ENCODE results near the gene SPIRE1. TPM values are rescaled to one million over a fixed set of nuclear protein-coding genes. Genes with fewer than 3 reads are reported as not detected.

The SPIRE1 gene
- total RNA-seq, 2 experiments from 2014 or later, result 0.99 to 1.4 TPM

GRCh38 chr18:12431561-12431960 is 226.3 kb downstream of the SPIRE1 start:
- intact Hi-C loops (cut with DNase I, micrococcal nuclease), result no loop called here

GRCh38 chr18:12430137-12430990 is 227.5 kb downstream of the SPIRE1 start:
- Histone ChIP-seq H3K4me1 (ENCODE audit: insufficient read depth, low read length) (no peaks in the 10 kb centered on the region), H3K36me3 (ENCODE audit: insufficient read depth, low read length) (no peaks in the 10 kb centered on the region), H3K4me3 (ENCODE audit: low read length) (no peak overlapping the region), H3K27ac (ENCODE audit: low read depth in 1 of 2, low read length in 2 of 2) (no peak overlapping the region), H3K27me3 (ENCODE audit: control insufficient read depth in 1 of 2, insufficient read depth in 2 of 2, low read length in 2 of 2) (no peaks in the 10 kb centered on the region), H3K9me3 (ENCODE audit: control insufficient read depth in 1 of 2, insufficient read depth in 1 of 2, low read length in 2 of 2) (peaks cover 0 to 8% of the 10 kb centered on the region in 2 experiments)
- Mint-ChIP-seq H3K27me3 (no peaks in the 10 kb centered on the region), H3K9me3 (no peaks in the 10 kb centered on the region), H3K27ac (no peak overlapping the region), H3K36me3 (ENCODE audit: low read depth) (no peaks in the 10 kb centered on the region), H3K4me3 (no peak overlapping the region), H3K4me1 (ENCODE audit: low read depth) (no peaks in the 10 kb centered on the region)
- TF ChIP-seq CTCF (IDR thresholded peaks at IDR 0.05), result no peak
- no peak for DNase-seq
- ChIA-PET POLR2A (no interaction called here), CTCF (no interaction called here)
- ATAC-seq (ENCODE audit: poor library complexity), result no peak
- intact Hi-C loops (cut with DNase I, micrococcal nuclease), result no loop called here

More at GRCh38 chr18:12431561-12431960, 226.3 kb downstream of the SPIRE1 start:
- peaks cover 0 to 8% of the 10 kb centered on the region in 2 experiments for H3K9me3 ChIP-seq (ENCODE audit: control insufficient read depth in 1 of 2, insufficient read depth in 1 of 2, low read length in 2 of 2)
- Mint-ChIP-seq H3K4me3 (no peak overlapping the region), H3K4me1 (ENCODE audit: low read depth) (no peaks in the 10 kb centered on the region), H3K9me3 (no peaks in the 10 kb centered on the region), H3K36me3 (ENCODE audit: low read depth) (no peaks in the 10 kb centered on the region), H3K27me3 (no peaks in the 10 kb centered on the region), H3K27ac (no peak overlapping the region)
- no peaks in the 10 kb centered on the region for H3K36me3 ChIP-seq (ENCODE audit: insufficient read depth, low read length)
- ChIA-PET POLR2A (no interaction called here), CTCF (no interaction called here)
- no peak overlapping the region for H3K27ac ChIP-seq (ENCODE audit: low read depth in 1 of 2, low read length in 2 of 2)
- no peaks in the 10 kb centered on the region for H3K27me3 ChIP-seq (ENCODE audit: control insufficient read depth in 1 of 2, insufficient read depth in 2 of 2, low read length in 2 of 2)
- no peak for TF ChIP-seq CTCF (IDR thresholded peaks at IDR 0.05)
- no peaks in the 10 kb centered on the region for H3K4me1 ChIP-seq (ENCODE audit: insufficient read depth, low read length)
- no peak for DNase-seq
- ATAC-seq (ENCODE audit: poor library complexity), result no peak
- H3K4me3 ChIP-seq (ENCODE audit: low read length), result no peak overlapping the region

- intact Hi-C loops (cut with DNase I, micrococcal nuclease), result no loop called here
- no peaks in the 10 kb centered on the region for H3K4me1 ChIP-seq (ENCODE audit: insufficient read depth, low read length)
- no peaks in the 10 kb centered on the region for H3K36me3 Mint-ChIP-seq (ENCODE audit: low read depth)
- no peak overlapping the region for H3K27ac Mint-ChIP-seq
- no peaks in the 10 kb centered on the region for H3K27me3 Mint-ChIP-seq
- no peaks in the 10 kb centered on the region for H3K4me1 Mint-ChIP-seq (ENCODE audit: low read depth)
- H3K27me3 ChIP-seq (ENCODE audit: control insufficient read depth in 1 of 2, insufficient read depth in 2 of 2, low read length in 2 of 2), result no peaks in the 10 kb centered on the region
- ATAC-seq (ENCODE audit: poor library complexity), result no peak
- ChIA-PET CTCF (no interaction called here), POLR2A (no interaction called here)
- H3K9me3 Mint-ChIP-seq, result no peaks in the 10 kb centered on the region
- no peak overlapping the region for H3K4me3 Mint-ChIP-seq
- no peak for DNase-seq
- no peak overlapping the region for H3K27ac ChIP-seq (ENCODE audit: low read depth in 1 of 2, low read length in 2 of 2)
- H3K36me3 ChIP-seq (ENCODE audit: insufficient read depth, low read length), result no peaks in the 10 kb centered on the region
- H3K9me3 ChIP-seq (ENCODE audit: control insufficient read depth in 1 of 2, insufficient read depth in 1 of 2, low read length in 2 of 2), result peaks cover 0 to 5% of the 10 kb centered on the region in 2 experiments
- TF ChIP-seq CTCF (IDR thresholded peaks at IDR 0.05), result no peak
- no peak overlapping the region for H3K4me3 ChIP-seq (ENCODE audit: low read length)
Measured at GRCh38 chr18:12429556-12429955, 228.4 kb downstream of the SPIRE1 start.

Measured in CD4-positive, alpha-beta T cell (primary cell).